NOMO-1 (cell line): ENCODE data around the gene C16orf89.

Source experiments
- DNase-seq, 2 experiments: peaks; one replicate each; lab custom pipeline; 2025; ENCODE audit not compliant: unreplicated experiment in 2 of 2; lab: John Stamatoyannopoulos, UW

Gene C16orf89

GRCh38 chr16:5031601-5032000 is 34.2 kb downstream of the C16orf89 start:
- DNase-seq, result no peak

- no peak for DNase-seq
Measured at GRCh38 chr16:5030251-5030870, 35.4 kb downstream of the C16orf89 start.

- no peak for DNase-seq
Measured at GRCh38 chr16:5028950-5029475, 36.7 kb downstream of the C16orf89 start.

- DNase-seq, result no peak
Measured at GRCh38 chr16:5027575-5028235, 38.1 kb downstream of the C16orf89 start.

- no peak for DNase-seq
Measured at GRCh38 chr16:5027086-5027485, 38.7 kb downstream of the C16orf89 start.

- no peak for DNase-seq
Measured at GRCh38 chr16:5026664-5027063, 39.1 kb downstream of the C16orf89 start.

- DNase-seq, result no peak
Measured at GRCh38 chr16:5025171-5025632, 40.6 kb downstream of the C16orf89 start.

- DNase-seq, result no peak
Measured at GRCh38 chr16:5024632-5025031, 41.1 kb downstream of the C16orf89 start.

- no peak for DNase-seq
Measured at GRCh38 chr16:5022521-5022920, 43.2 kb downstream of the C16orf89 start.

- DNase-seq, result no peak
Measured at GRCh38 chr16:5020551-5020950, 45.2 kb downstream of the C16orf89 start.

GRCh38 chr16:5019775-5020174 is 46.0 kb downstream of the C16orf89 start:
- DNase-seq, result no peak

GRCh38 chr16:5018793-5019192 is 47.0 kb downstream of the C16orf89 start:
- DNase-seq, result no peak

GRCh38 chr16:5017678-5017969 is 48.1 kb downstream of the C16orf89 start:
- DNase-seq, result no peak

GRCh38 chr16:5016967-5017677 is 48.6 kb downstream of the C16orf89 start:
- DNase-seq, result no peak

GRCh38 chr16:5015887-5016286 is 49.9 kb downstream of the C16orf89 start:
- no peak for DNase-seq

GRCh38 chr16:5015351-5015750 is 50.4 kb downstream of the C16orf89 start:
- DNase-seq, result no peak

- DNase-seq, result no peak
Measured at GRCh38 chr16:5012887-5013286, 52.9 kb downstream of the C16orf89 start.

- no peak for DNase-seq
Measured at GRCh38 chr16:5011637-5012036, 54.1 kb downstream of the C16orf89 start.

- DNase-seq, result no peak
Measured at GRCh38 chr16:5010576-5011329, 55.0 kb downstream of the C16orf89 start.

GRCh38 chr16:5008311-5008731 is 57.4 kb downstream of the C16orf89 start:
- no peak for DNase-seq

GRCh38 chr16:5007256-5007655 is 58.5 kb downstream of the C16orf89 start:
- DNase-seq, result no peak
